ENCODE data around the gene DAPK1. TPM values are rescaled to one million over a fixed set of nuclear protein-coding genes. Genes with fewer than 3 reads are reported as not detected.

Gene DAPK1
- total and polyA plus RNA-seq, 2 donors (not counting 3 experiments of a cell fraction or from before 2014, with no cell fraction given) = 58.9 to 119 TPM

DNA sequence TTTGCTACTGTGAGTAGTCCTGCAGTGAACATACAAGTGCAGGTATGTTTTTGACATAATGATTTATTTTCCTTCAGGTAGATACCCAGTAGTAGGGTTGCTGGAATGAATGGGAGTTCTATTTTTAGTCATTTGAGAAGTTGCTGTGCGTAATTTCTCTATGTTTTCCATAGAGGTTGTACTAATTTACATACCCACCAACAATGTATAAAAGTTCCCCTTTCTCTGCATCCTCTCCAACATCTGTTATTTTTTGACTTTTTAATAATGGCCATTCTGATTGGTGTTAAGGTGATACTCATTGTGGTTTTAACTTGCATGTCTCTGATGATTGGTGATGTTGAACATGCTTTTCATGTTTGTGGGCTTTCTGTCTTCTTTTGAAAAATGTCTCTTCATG is 163.6 kb downstream of the DAPK1 start:
- no TSS peak for BruUV-seq (replicated peaks)
- TF ChIP-seq, protein P1, sequence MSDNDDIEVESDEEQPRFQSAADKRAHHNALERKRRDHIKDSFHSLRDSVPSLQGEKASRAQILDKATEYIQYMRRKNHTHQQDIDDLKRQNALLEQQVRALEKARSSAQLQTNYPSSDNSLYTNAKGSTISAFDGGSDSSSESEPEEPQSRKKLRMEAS (IDR thresholded peaks at IDR 0.05; ENCODE audit: insufficient read depth, insufficient read length) = no peak
- TF ChIP-seq JUN (IDR thresholded peaks at IDR 0.05; ENCODE audit: borderline replicate concordance, insufficient read depth, insufficient read length, low read depth) (no peak), MYC (IDR thresholded peaks at IDR 0.05; ENCODE audit: low read depth, low read length) (no peak), POLR2A (IDR thresholded peaks at IDR 0.05; ENCODE audit: low read depth, low read length) (no peak), FOS (IDR thresholded peaks at IDR 0.05; ENCODE audit: borderline replicate concordance, insufficient read depth, low read length) (no peak), EZH2 (IDR thresholded peaks at IDR 0.05; ENCODE audit: borderline replicate concordance, low read depth, low read length, severe bottlenecking) (no peak), GATA2 (IDR thresholded peaks at IDR 0.05; ENCODE audit: insufficient read depth, insufficient read length, low read depth, low read length) (no peak), POLR2AphosphoS5 (IDR thresholded peaks at IDR 0.05; ENCODE audit: insufficient read depth, low read depth, low read length) (no peak)
- TF ChIP-seq, protein P2, sequence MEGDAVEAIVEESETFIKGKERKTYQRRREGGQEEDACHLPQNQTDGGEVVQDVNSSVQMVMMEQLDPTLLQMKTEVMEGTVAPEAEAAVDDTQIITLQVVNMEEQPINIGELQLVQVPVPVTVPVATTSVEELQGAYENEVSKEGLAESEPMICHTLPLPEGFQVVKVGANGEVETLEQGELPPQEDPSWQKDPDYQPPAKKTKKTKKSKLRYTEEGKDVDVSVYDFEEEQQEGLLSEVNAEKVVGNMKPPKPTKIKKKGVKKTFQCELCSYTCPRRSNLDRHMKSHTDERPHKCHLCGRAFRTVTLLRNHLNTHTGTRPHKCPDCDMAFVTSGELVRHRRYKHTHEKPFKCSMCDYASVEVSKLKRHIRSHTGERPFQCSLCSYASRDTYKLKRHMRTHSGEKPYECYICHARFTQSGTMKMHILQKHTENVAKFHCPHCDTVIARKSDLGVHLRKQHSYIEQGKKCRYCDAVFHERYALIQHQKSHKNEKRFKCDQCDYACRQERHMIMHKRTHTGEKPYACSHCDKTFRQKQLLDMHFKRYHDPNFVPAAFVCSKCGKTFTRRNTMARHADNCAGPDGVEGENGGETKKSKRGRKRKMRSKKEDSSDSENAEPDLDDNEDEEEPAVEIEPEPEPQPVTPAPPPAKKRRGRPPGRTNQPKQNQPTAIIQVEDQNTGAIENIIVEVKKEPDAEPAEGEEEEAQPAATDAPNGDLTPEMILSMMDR (IDR thresholded peaks at IDR 0.05; ENCODE audit: extremely low read depth in 1 of 2, insufficient read depth in 1 of 2, low read depth in 1 of 2, low read length in 2 of 2) = no peak
- Histone ChIP-seq H3K4me1 (ENCODE audit: control insufficient read depth, extremely low read depth, insufficient read depth, low read length) (peaks cover 12% of the 10 kb centered on the region), H2AFZ (ENCODE audit: low read depth, low read length) (no peak overlapping the region), H3K9me3 (replicated peaks; ENCODE audit: control insufficient read depth, insufficient read depth, low read length) (no peaks in the 10 kb centered on the region), H4K20me1 (replicated peaks; ENCODE audit: control insufficient read depth, extremely low read depth, insufficient read depth, low read length) (no peaks in the 10 kb centered on the region), H3K9ac (replicated peaks; ENCODE audit: extremely low read depth, insufficient read depth, low read length) (no peak overlapping the region), H3K36me3 (ENCODE audit: control insufficient read depth in 2 of 2, extremely low read depth in 1 of 2, insufficient read depth in 2 of 2, low read length in 2 of 2) (peaks cover 0 to 33% of the 10 kb centered on the region in 2 experiments), H3K4me2 (ENCODE audit: insufficient read depth, low read length) (no peak overlapping the region), H3K27me3 (ENCODE audit: control insufficient read depth in 2 of 2, insufficient read depth in 2 of 2, low read length in 2 of 2) (no peaks in the 10 kb centered on the region), H3K4me3 (replicated peaks in 1 of 3; ENCODE audit: insufficient read depth in 1 of 3, low read depth in 1 of 3, low read length in 3 of 3) (no peak overlapping the region), H3K27ac (ENCODE audit: insufficient read depth, low read depth, low read length) (no peak overlapping the region), H3K79me2 (ENCODE audit: control insufficient read depth, insufficient read depth, low read length) (no peaks in the 10 kb centered on the region), H3K9me1 (replicated peaks; ENCODE audit: control insufficient read depth, extremely low read depth, insufficient read depth, low read length) (no peaks in the 10 kb centered on the region)
- intact Hi-C loops (cut with micrococcal nuclease) = loop anchor here (10.0 kb wide), 1 partner anchor 1226 kb away; no protein-coding TSS in a partner anchor
- ChIA-PET POLR2A (no interaction called here), CTCF (interaction anchor here (1.7 to 2.9 kb wide), 4 partner anchors 16 to 326 kb away, joined by 6 to 101 read pairs (median 35); partner anchors contain the start of gene DAPK1)
- dilution Hi-C loops (cut with MboI; ENCODE audit: extremely low pct_ligation_motif_present, low sequenced_read_pairs) = loop anchor here (10.0 kb wide), 1 partner anchor 326 kb away; no protein-coding TSS in a partner anchor
- no peak for DNase-seq (ENCODE audit: low read depth, low spot score)
- no peak for FAIRE-seq
